H1 (cell line): Measurements from ENCODE around the gene ZBTB4. TPM values are rescaled to one million over a fixed set of nuclear protein-coding genes. Genes with fewer than 3 reads are reported as not detected.

ENCODE experiments used
- CTCF ChIA-PET: fragments of 300-600 bp; sonication (Branson Sonifier 250); formaldehyde crosslinking; loops from one replicate; lab custom pipeline; 2021; ENCODE audit not compliant: partially characterized antibody; lab: Charles Lee
- POLR2A ChIA-PET: fragments of 300-600 bp; sonication (Branson Sonifier 250); formaldehyde crosslinking; loops from one replicate; lab custom pipeline; 2021; ENCODE audit warnings: inconsistent platforms; ENCODE audit not compliant: partially characterized antibody; lab: Charles Lee
- DNase-seq, 2 experiments: peaks; one replicate each; pipeline versions ENCODE4 v3.0.0 to v3.0.0-alpha.2; 2010 to 2022; ENCODE audit warnings: low spot score in 2 of 2, low read depth in 1 of 2, mixed read lengths in 1 of 2
- FAIRE-seq: peaks from 2 replicates; lab custom pipeline; 2011; peaks lifted over from hg19 to GRCh38; lab: Jason Lieb, UNC
- H2AFZ ChIP-seq: 2 replicates; pipeline ENCODE4 v1.8.1; 2012; ENCODE audit warnings: low read length, inconsistent platforms
- H2AK5ac ChIP-seq: 2 replicates; pipeline ENCODE4 v1.6.1; 2013; ENCODE audit warnings: low read depth, low read length
- H2BK120ac ChIP-seq: replicated peaks from 2 replicates; pipeline ENCODE3; 2013; ENCODE audit warnings: low read depth, low read length, inconsistent platforms
- H2BK12ac ChIP-seq: 2 replicates; pipeline ENCODE4 v1.6.1; 2013; ENCODE audit warnings: low read depth, low read length
- H2BK15ac ChIP-seq: 2 replicates; pipeline ENCODE4 v1.6.1; 2013; ENCODE audit warnings: low read length
- H2BK20ac ChIP-seq: 2 replicates; pipeline ENCODE4 v1.6.1; 2013; ENCODE audit warnings: low read length
- H2BK5ac ChIP-seq: 2 replicates; pipeline ENCODE4 v1.6.1; 2013; ENCODE audit warnings: low read depth, low read length
- H3K14ac ChIP-seq: 2 replicates; pipeline ENCODE4 v1.6.1; 2013; ENCODE audit warnings: inconsistent platforms; ENCODE audit not compliant: insufficient read length
- H3K18ac ChIP-seq: 2 replicates; pipeline ENCODE4 v1.6.1; 2013; ENCODE audit warnings: low read length; ENCODE audit errors: extremely low read depth
- H3K23ac ChIP-seq: 2 replicates; pipeline ENCODE4 v1.6.1; 2013; ENCODE audit warnings: inconsistent platforms; ENCODE audit not compliant: insufficient read length
- H3K23me2 ChIP-seq: 2 replicates; pipeline ENCODE4 v1.6.1; 2013; ENCODE audit warnings: low read depth, low read length
- H3K27ac ChIP-seq: 2 replicates; pipeline ENCODE4 v1.6.1; 2011; ENCODE audit warnings: low read depth, low read length, inconsistent platforms
- H3K27me3 ChIP-seq, 4 experiments: replicated peaks in 1 of 4; 1 replicate in 1 of 4; 2 replicates in 3 of 4; pipeline versions ENCODE4 v1.6.1 to v1.8.1; 2011 to 2013; ENCODE audit warnings: low read length in 3 of 4, mild to moderate bottlenecking in 3 of 4, inconsistent platforms in 2 of 4, mixed read lengths in 2 of 4, moderate library complexity in 1 of 4; ENCODE audit not compliant: control insufficient read depth in 3 of 4, insufficient read depth in 3 of 4; ENCODE audit errors: extremely low read depth in 1 of 4
- H3K36me3 ChIP-seq, 4 experiments: 2 replicates each; pipeline versions ENCODE4 v1.6.1 to v1.8.1; 2011 to 2013; ENCODE audit warnings: mild to moderate bottlenecking in 4 of 4, low read length in 3 of 4, moderate library complexity in 2 of 4, control low read depth in 1 of 4, inconsistent platforms in 1 of 4; ENCODE audit not compliant: insufficient read depth in 4 of 4, control insufficient read depth in 2 of 4
- H3K4ac ChIP-seq: replicated peaks from 2 replicates; pipeline ENCODE3; 2013; ENCODE audit warnings: low read length, low read depth, mixed read lengths, inconsistent platforms; ENCODE audit not compliant: insufficient read length
- H3K4me1 ChIP-seq, 4 experiments: replicated peaks in 1 of 4; 1 replicate in 1 of 4; 2 replicates in 3 of 4; pipeline versions ENCODE4 v1.6.1 to v1.8.1; 2011 to 2013; ENCODE audit warnings: low read length in 3 of 4, inconsistent platforms in 2 of 4, mixed read lengths in 1 of 4; ENCODE audit not compliant: insufficient read depth in 4 of 4, control insufficient read depth in 3 of 4
- H3K4me2 ChIP-seq, 2 experiments: 2 replicates each; pipeline versions ENCODE4 v1.6.1 to v1.8.1; 2011 to 2013; ENCODE audit warnings: low read depth in 2 of 2, low read length in 2 of 2, control low read depth in 1 of 2, inconsistent platforms in 1 of 2, mild to moderate bottlenecking in 1 of 2; ENCODE audit not compliant: insufficient read depth in 1 of 2
- H3K4me3 ChIP-seq, 4 experiments: fragments of 200-600, 300-600 bp in 1 of 4; sonication (generic), shearing (Covaris generic), sonication (Bioruptor Twin) in 1 of 4; 2 replicates each; pipeline versions ENCODE4 v1.5.1 to v1.8.1; 2011 to 2016; ENCODE audit warnings: low read length in 4 of 4, low read depth in 3 of 4, control low read depth in 2 of 4, inconsistent platforms in 2 of 4, mild to moderate bottlenecking in 2 of 4, mixed read lengths in 1 of 4, moderate library complexity in 1 of 4; ENCODE audit not compliant: insufficient read depth in 2 of 4; ENCODE audit errors: extremely low read depth in 1 of 4
- H3K56ac ChIP-seq: replicated peaks from 2 replicates; pipeline ENCODE3; 2013; ENCODE audit warnings: low read depth, mild to moderate bottlenecking, mixed read lengths, low read length, inconsistent platforms; ENCODE audit not compliant: insufficient read length
- H3K79me1 ChIP-seq: 2 replicates; pipeline ENCODE4 v1.6.1; 2013; ENCODE audit warnings: low read depth, low read length, control low read depth
- H3K79me2 ChIP-seq, 2 experiments: 2 replicates each; pipeline versions ENCODE4 v1.6.1 to v1.8.1; 2012 to 2013; ENCODE audit warnings: low read length in 2 of 2, mild to moderate bottlenecking in 2 of 2, inconsistent platforms in 1 of 2; ENCODE audit not compliant: insufficient read depth in 2 of 2, control insufficient read depth in 1 of 2
- H3K9ac ChIP-seq, 4 experiments: replicated peaks in 1 of 4; 1 replicate in 1 of 4; 2 replicates in 3 of 4; pipeline versions ENCODE4 v1.6.1 to v1.8.1; 2011 to 2013; ENCODE audit warnings: low read depth in 3 of 4, low read length in 3 of 4, control low read depth in 2 of 4, mild to moderate bottlenecking in 2 of 4, moderate library complexity in 2 of 4, inconsistent platforms in 1 of 4; ENCODE audit errors: extremely low read depth in 1 of 4
- H3K9me3 ChIP-seq, 2 experiments: 2 replicates each; pipeline versions ENCODE4 v1.6.1 to v1.8.1; 2012 to 2013; ENCODE audit warnings: mild to moderate bottlenecking in 2 of 2, moderate library complexity in 2 of 2, control low read depth in 1 of 2, inconsistent platforms in 1 of 2, low read depth in 1 of 2, low read length in 1 of 2, mixed read lengths in 1 of 2; ENCODE audit not compliant: insufficient read depth in 2 of 2
- H4K20me1 ChIP-seq, 2 experiments: replicated peaks in 1 of 2; 2 replicates each; pipeline versions ENCODE3 to v1.8.1; 2011 to 2013; ENCODE audit warnings: inconsistent platforms in 2 of 2, low read length in 2 of 2, mild to moderate bottlenecking in 1 of 2; ENCODE audit not compliant: insufficient read depth in 2 of 2, control insufficient read depth in 1 of 2
- H4K5ac ChIP-seq: 2 replicates; pipeline ENCODE4 v1.6.1; 2013; ENCODE audit warnings: low read length, low read depth, mixed read lengths, inconsistent platforms; ENCODE audit not compliant: insufficient read length
- H4K8ac ChIP-seq: 2 replicates; pipeline ENCODE4 v1.8.0; 2013; ENCODE audit warnings: mild to moderate bottlenecking, moderate library complexity, low read length, inconsistent platforms; ENCODE audit not compliant: insufficient read depth; ENCODE audit errors: extremely low read depth
- H4K91ac ChIP-seq: replicated peaks from 2 replicates; pipeline ENCODE3; 2013; ENCODE audit warnings: low read length, mixed read lengths, inconsistent platforms; ENCODE audit not compliant: insufficient read length
- CREB1 ChIP-seq: IDR thresholded peaks from 2 replicates; pipeline ENCODE4 v1.6.1; 2012; ENCODE audit warnings: inconsistent platforms
- EGR1 ChIP-seq: IDR thresholded peaks from 2 replicates; pipeline ENCODE4 v1.6.1; 2011; ENCODE audit warnings: low read depth, low read length, borderline replicate concordance
- JUND ChIP-seq: IDR thresholded peaks from 2 replicates; pipeline ENCODE4 v1.6.1; 2011; ENCODE audit warnings: mild to moderate bottlenecking, improper control_type of control experiment, low read length
- POLR2A ChIP-seq, 2 experiments: IDR thresholded peaks; 1 replicate in 1 of 2; 2 replicates in 1 of 2; pipeline ENCODE4 v1.6.1; 2011; ENCODE audit warnings: low read depth in 2 of 2, low read length in 2 of 2, mild to moderate bottlenecking in 2 of 2; ENCODE audit errors: control extremely low read depth in 1 of 2
- RAD21 ChIP-seq, 2 experiments: IDR thresholded peaks in 1 of 2; conservative IDR thresholded peaks in 1 of 2; 2 replicates each; pipeline ENCODE4 v1.6.1; 2011; ENCODE audit warnings: low read depth in 2 of 2, low read length in 2 of 2, improper control_type of control experiment in 1 of 2, inconsistent platforms in 1 of 2, mild to moderate bottlenecking in 1 of 2, moderate library complexity in 1 of 2
- RFX5 ChIP-seq: IDR thresholded peaks from 2 replicates; pipeline ENCODE4 v1.6.1; 2011; ENCODE audit warnings: low read depth, low read length, improper control_type of control experiment, borderline replicate concordance
- SRF ChIP-seq: IDR thresholded peaks from 2 replicates; pipeline ENCODE4 v1.6.1; 2011; ENCODE audit warnings: mild to moderate bottlenecking, low read depth, low read length, moderate library complexity
- WGBS, 2 experiments: shearing (Covaris generic) in 1 of 2; methylation state at CpG; one replicate each; pipeline versions ENCODE4 v1.1.6 to v1.1.7; 2013 to 2015; ENCODE audit warnings: low lambda C conversion rate in 2 of 2, mixed read lengths in 2 of 2, inconsistent platforms in 1 of 2, low coverage in 1 of 2, missing lambda C conversion rate in 1 of 2; ENCODE audit not compliant: insufficient replicate concordance in 2 of 2, insufficient coverage in 1 of 2, insufficient read length in 1 of 2; ENCODE audit errors: extremely low coverage in 1 of 2, missing lambda C conversion rate in 1 of 2; 5-methylcytosine and 5-hydroxymethylcytosine counted together
- polyA plus RNA-seq, 7 experiments: library from polyadenylated mRNA; depleted of rRNA in 3 of 7; stranded (reverse) in 5 of 7; unstranded in 2 of 7; fragments of >200 nt in 5 of 7; fragments of 200-250 nt in 2 of 7; gene quantifications; 1 replicate in 5 of 7; 2 replicates in 1 of 7; 4 replicates in 1 of 7; pipeline versions ENCODE4 v1.2.1 to v1.2.3, GENCODE V29; 2011 to 2013; ENCODE audit warnings: missing spikeins in 2 of 7, mixed read lengths in 2 of 7
- total RNA-seq: library from RNA; stranded (reverse); fragmentation: NEBNext Ultra II Directional; extraction: Animal tissue kit (Norgen Biotek cat#: 25700); gene quantifications from 2 replicates; pipeline ENCODE4 v1.2.1, GENCODE V29; 2021
- TF ChIP-seq, protein P1 (sequence below): IDR thresholded peaks from 2 replicates; pipeline ENCODE4 v1.6.1; 2011; ENCODE audit warnings: low read length, improper control_type of control experiment
- TF ChIP-seq, protein P2 (sequence below): IDR thresholded peaks from 2 replicates; pipeline ENCODE4 v1.6.1; 2012; ENCODE audit warnings: low read length, inconsistent platforms

Gene ZBTB4
- total and polyA plus RNA-seq, 2 of the 8 experiments (the other 6 are each of a cell fraction or from before 2014, with no cell fraction given): 5.9 to 10.1 TPM

DNA sequence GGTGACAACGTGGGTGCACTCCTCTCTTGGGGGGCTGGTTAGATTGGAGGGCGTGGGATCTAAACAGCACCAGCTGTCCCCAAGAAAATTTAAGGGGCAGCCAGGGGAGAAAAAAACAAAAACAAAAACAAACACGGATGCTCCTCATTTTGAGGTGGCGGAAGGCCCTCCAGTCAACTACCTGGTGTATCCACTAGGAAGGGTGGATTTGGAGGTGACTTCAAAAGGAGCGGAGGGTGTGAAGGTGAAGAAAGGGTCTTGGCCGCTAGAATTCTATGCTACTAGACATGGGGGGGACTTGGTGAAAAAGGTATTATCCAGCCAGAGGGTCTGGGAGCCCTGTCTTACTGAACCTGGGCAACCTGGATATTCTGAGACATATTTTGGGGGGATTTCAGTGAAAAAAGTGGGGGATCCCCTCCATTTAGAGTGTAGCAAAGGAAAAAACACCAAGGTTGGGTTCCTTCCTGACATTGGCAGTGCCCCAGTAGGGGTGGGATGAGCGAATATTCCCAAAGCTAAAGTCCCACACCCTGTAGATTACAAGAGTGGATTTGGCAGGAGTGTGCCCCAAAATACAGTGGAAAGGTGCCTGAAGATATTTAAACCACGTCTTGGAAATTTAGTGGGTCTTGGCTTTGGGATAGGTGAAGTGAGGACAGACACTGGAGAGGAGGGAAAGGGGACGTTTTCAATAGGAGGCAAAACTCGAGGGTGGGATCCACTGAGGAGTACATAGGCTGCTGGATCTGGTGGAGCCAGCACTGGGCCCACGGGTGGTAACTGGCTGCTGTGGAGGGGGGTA, 40.6 kb downstream of the ZBTB4 start:
- Histone ChIP-seq H3K27me3 (peaks cover 2 to 19% (median 13%) of the 10 kb centered on the region in 4 experiments; a peak in 6 of 7 replicates), H3K4me3 (peak overlapping the region; percentile 50 to 83 (median 67)), H3K9ac (no peak overlapping the region), H4K91ac (no peak overlapping the region), H2BK5ac (no peak overlapping the region), H3K79me1 (no peaks in the 10 kb centered on the region), H4K5ac (no peak overlapping the region), H2BK15ac (no peak overlapping the region), H3K4ac (no peak overlapping the region), H2BK120ac (no peak overlapping the region), H3K23ac (no peak overlapping the region), H2BK12ac (0 out of 2 replicates have a peak overlapping the region, but pooled peaks have one; percentile 27), H3K36me3 (no peaks in the 10 kb centered on the region), H3K23me2 (peaks cover 31% of the 10 kb centered on the region), H2BK20ac (no peak overlapping the region), H3K27ac (no peak overlapping the region), H3K4me1 (peaks cover 0 to 29% (median 15%) of the 10 kb centered on the region in 4 experiments; a peak in 6 of 7 replicates), H3K79me2 (no peaks in the 10 kb centered on the region), H2AK5ac (no peak overlapping the region), H4K20me1 (no peaks in the 10 kb centered on the region), H4K8ac (no peak overlapping the region), H3K56ac (no peak overlapping the region), H3K18ac (peak overlapping the region; percentile 78), H2AFZ (no peak overlapping the region), H3K4me2 (peak overlapping the region; percentile 91), H3K14ac (no peak overlapping the region), H3K9me3 (no peaks in the 10 kb centered on the region)
- DNase-seq: no peak
- 20% methylated on average over 11 of the region's 11 CpGs; no CpG with 5 or more reads in 1 of the 2 experiments for WGBS, 2 experiments
- FAIRE-seq: no peak
- POLR2A ChIA-PET: interaction anchor here (0.5 to 15.5 kb wide), 19 partner anchors 9 to 248 kb away, joined by 3 to 339 read pairs (median 4); partner anchors contain the start of genes DVL2, NLGN2, POLR2A and SLC35G6
- CTCF ChIA-PET: interaction anchor here (0.7 to 5.1 kb wide), 11 partner anchors 8 to 85 kb away, joined by 3 to 56 read pairs (median 6); partner anchors contain the start of genes KCTD11, TMEM256 and TMEM95
- TF ChIP-seq RFX5: no peak
- no peak for TF ChIP-seq RAD21 (IDR thresholded peaks at IDR 0.05 in 1 of 2, conservative IDR thresholded peaks at IDR 0.05 in 1 of 2; ENCODE audit: low read depth in 2 of 2, low read length in 2 of 2)
- TF ChIP-seq, protein P1, sequence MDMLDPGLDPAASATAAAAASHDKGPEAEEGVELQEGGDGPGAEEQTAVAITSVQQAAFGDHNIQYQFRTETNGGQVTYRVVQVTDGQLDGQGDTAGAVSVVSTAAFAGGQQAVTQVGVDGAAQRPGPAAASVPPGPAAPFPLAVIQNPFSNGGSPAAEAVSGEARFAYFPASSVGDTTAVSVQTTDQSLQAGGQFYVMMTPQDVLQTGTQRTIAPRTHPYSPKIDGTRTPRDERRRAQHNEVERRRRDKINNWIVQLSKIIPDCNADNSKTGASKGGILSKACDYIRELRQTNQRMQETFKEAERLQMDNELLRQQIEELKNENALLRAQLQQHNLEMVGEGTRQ: no peak
- TF ChIP-seq JUND: no peak
- no peak for TF ChIP-seq EGR1
- no peak for TF ChIP-seq SRF
- no peak for TF ChIP-seq POLR2A (IDR thresholded peaks at IDR 0.05; ENCODE audit: control extremely low read depth in 1 of 2, low read depth in 2 of 2, low read length in 2 of 2)
- TF ChIP-seq, protein P2, sequence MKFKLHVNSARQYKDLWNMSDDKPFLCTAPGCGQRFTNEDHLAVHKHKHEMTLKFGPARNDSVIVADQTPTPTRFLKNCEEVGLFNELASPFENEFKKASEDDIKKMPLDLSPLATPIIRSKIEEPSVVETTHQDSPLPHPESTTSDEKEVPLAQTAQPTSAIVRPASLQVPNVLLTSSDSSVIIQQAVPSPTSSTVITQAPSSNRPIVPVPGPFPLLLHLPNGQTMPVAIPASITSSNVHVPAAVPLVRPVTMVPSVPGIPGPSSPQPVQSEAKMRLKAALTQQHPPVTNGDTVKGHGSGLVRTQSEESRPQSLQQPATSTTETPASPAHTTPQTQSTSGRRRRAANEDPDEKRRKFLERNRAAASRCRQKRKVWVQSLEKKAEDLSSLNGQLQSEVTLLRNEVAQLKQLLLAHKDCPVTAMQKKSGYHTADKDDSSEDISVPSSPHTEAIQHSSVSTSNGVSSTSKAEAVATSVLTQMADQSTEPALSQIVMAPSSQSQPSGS: no peak
- TF ChIP-seq CREB1: no peak
